SK-N-SH (cell line): ENCODE results near the gene PCBP3. TPM values are rescaled to one million over a fixed set of nuclear protein-coding genes. Genes with fewer than 3 reads are reported as not detected.
"Not testable (repeated sequence)": the region's sequence is repeated elsewhere in the genome, so short reads cannot be mapped to it uniquely, and the experiment has no call there.

Experiments
- CTCF ChIA-PET: fragments of 300-600, 350-600 bp; formaldehyde crosslinking; extraction: SDS; loops from one replicate; lab custom pipeline; 2021; lab: Yijun Ruan, JAX
- POLR2A ChIA-PET: fragments of 350-600 bp; sonication (Branson Sonifier 250); formaldehyde crosslinking; extraction: SDS; loops from one replicate; lab custom pipeline; 2020; ENCODE audit warnings: antibody characterized with exemption, inconsistent platforms; lab: Yijun Ruan, JAX
- DNase-seq: peaks from one replicate; pipeline ENCODE4 v3.0.0; 2012
- H2AFZ ChIP-seq: fragments of 200-600 bp; sonication (generic); 2 replicates; pipeline ENCODE4 v1.8.1; 2016; ENCODE audit warnings: antibody characterized with exemption, mild to moderate bottlenecking, low read depth
- H3F3A ChIP-seq: fragments of 200-600 bp; sonication (generic); replicated peaks from 2 replicates; pipeline ENCODE3; 2016; ENCODE audit warnings: antibody characterized with exemption, mild to moderate bottlenecking; ENCODE audit not compliant: insufficient read depth
- H3K27ac ChIP-seq, 2 experiments: fragments of 200-500 bp in 1 of 2; fragments of 200-600 bp in 1 of 2; sonication (Bioruptor generic) in 1 of 2; sonication (generic), shearing (Covaris generic) in 1 of 2; 2 replicates each; pipeline versions ENCODE4 v1.5.1 to v1.6.1; 2014 to 2016; ENCODE audit warnings: low read depth in 2 of 2, inconsistent platforms in 1 of 2, low read length in 1 of 2, mild to moderate bottlenecking in 1 of 2, mixed read lengths in 1 of 2
- H3K27me3 ChIP-seq: fragments of 200-600 bp; sonication (generic), shearing (Covaris generic); 2 replicates; pipeline ENCODE4 v1.6.1; 2016; ENCODE audit warnings: mixed run types; ENCODE audit not compliant: insufficient read depth
- H3K36me3 ChIP-seq, 2 experiments: fragments of 200-500 bp in 1 of 2; fragments of 200-600 bp in 1 of 2; sonication (Bioruptor generic) in 1 of 2; sonication (generic) in 1 of 2; replicated peaks in 1 of 2; 2 replicates each; pipeline versions ENCODE3 to v1.5.1; 2014 to 2016; ENCODE audit warnings: low read length in 1 of 2, mild to moderate bottlenecking in 1 of 2; ENCODE audit not compliant: insufficient read depth in 2 of 2, control insufficient read depth in 1 of 2
- H3K4me1 ChIP-seq, 2 experiments: fragments of 200-500 bp in 1 of 2; fragments of 200-600 bp in 1 of 2; sonication (Bioruptor generic) in 1 of 2; sonication (generic), shearing (Covaris generic) in 1 of 2; 2 replicates each; pipeline versions ENCODE4 v1.5.1 to v1.6.1; 2014 to 2016; ENCODE audit warnings: low read depth in 1 of 2, low read length in 1 of 2, mixed run types in 1 of 2; ENCODE audit not compliant: insufficient read depth in 2 of 2, control insufficient read depth in 1 of 2
- H3K4me2 ChIP-seq: fragments of 200-600 bp; sonication (generic), shearing (Covaris generic); 2 replicates; pipeline ENCODE4 v1.6.1; 2017; ENCODE audit warnings: mixed run types
- H3K4me3 ChIP-seq, 2 experiments: fragments of 200-500 bp in 1 of 2; fragments of 200-600 bp in 1 of 2; sonication (Bioruptor generic) in 1 of 2; sonication (generic), shearing (Covaris generic) in 1 of 2; 2 replicates each; pipeline versions ENCODE4 v1.5.1 to v1.8.1; 2014 to 2016; ENCODE audit warnings: low read depth in 2 of 2, inconsistent platforms in 1 of 2, low read length in 1 of 2, mild to moderate bottlenecking in 1 of 2, mixed read lengths in 1 of 2, moderate library complexity in 1 of 2
- H3K79me2 ChIP-seq: fragments of 200-600 bp; sonication (generic); 2 replicates; pipeline ENCODE4 v1.8.1; 2017; ENCODE audit warnings: mild to moderate bottlenecking; ENCODE audit not compliant: insufficient read depth
- H3K9ac ChIP-seq: fragments of 200-600 bp; sonication (generic); 2 replicates; pipeline ENCODE4 v1.6.1; 2017; ENCODE audit warnings: mixed run types
- H3K9me2 ChIP-seq: fragments of 200-600 bp; sonication (generic); 2 replicates; pipeline ENCODE4 v1.6.1; 2017; ENCODE audit warnings: mixed run types
- H3K9me3 ChIP-seq: fragments of 200-600 bp; sonication (generic); 2 replicates; pipeline ENCODE4 v1.6.1; 2017; ENCODE audit warnings: mixed run types, mild to moderate bottlenecking, moderate library complexity
- H4K20me1 ChIP-seq: fragments of 200-600 bp; sonication (generic); 2 replicates; pipeline ENCODE4 v1.6.1; 2017; ENCODE audit warnings: mild to moderate bottlenecking, mixed run types; ENCODE audit not compliant: insufficient read depth
- EZH2phosphoT487 ChIP-seq: fragments of 200-600 bp; sonication (generic); IDR thresholded peaks from 2 replicates; pipeline ENCODE4 v1.6.1; 2017; ENCODE audit warnings: low read depth, mixed run types, mild to moderate bottlenecking, antibody characterized with exemption, moderate library complexity, borderline replicate concordance
- FOXJ3 ChIP-seq: sonication (generic); formaldehyde crosslinking; IDR thresholded peaks from 2 replicates; pipeline ENCODE4 v1.5.1; 2020; ENCODE audit warnings: mild to moderate bottlenecking, missing genetic modification reagents
- GABPA ChIP-seq: IDR thresholded peaks from 2 replicates; pipeline ENCODE4 v1.4.0; 2012; ENCODE audit warnings: low read depth, mild to moderate bottlenecking
- IRF3 ChIP-seq: fragments of 150-350 bp; IDR thresholded peaks from 2 replicates; pipeline ENCODE4 v1.6.1; 2016; ENCODE audit warnings: mild to moderate bottlenecking, low read depth, low read length
- JUND ChIP-seq: IDR thresholded peaks from 2 replicates; pipeline ENCODE4 v1.4.0; 2012
- NFIC ChIP-seq: IDR thresholded peaks from 2 replicates; pipeline ENCODE4 v1.4.0; 2012; ENCODE audit warnings: borderline replicate concordance
- NRF1 ChIP-seq: IDR thresholded peaks from 2 replicates; pipeline ENCODE4 v1.6.1; 2012; ENCODE audit warnings: low read depth, mild to moderate bottlenecking, low read length
- PBX3 ChIP-seq: IDR thresholded peaks from 2 replicates; pipeline ENCODE4; 2012
- RAD21 ChIP-seq: IDR thresholded peaks from 2 replicates; pipeline ENCODE4 v1.6.1; 2012; ENCODE audit warnings: mild to moderate bottlenecking, low read length
- REST ChIP-seq: IDR thresholded peaks from 2 replicates; pipeline ENCODE4 v1.6.1; 2012; ENCODE audit warnings: mild to moderate bottlenecking, low read depth, low read length, moderate library complexity
- WGBS: methylation state at CpG from one replicate; pipeline ENCODE4 v1.1.6; 2017; ENCODE audit warnings: low lambda C conversion rate; 5-methylcytosine and 5-hydroxymethylcytosine counted together
- polyA plus RNA-seq, 3 experiments: library from polyadenylated mRNA; depleted of rRNA; stranded (reverse); fragments of >200 nt; gene quantifications; 2 replicates each; pipeline ENCODE4 v1.2.3, GENCODE V29; 2012
- TF ChIP-seq, protein P1 (sequence below): IDR thresholded peaks from 2 replicates; pipeline ENCODE4 v1.4.0; 2012; ENCODE audit warnings: low read depth

PCBP3 gene
- polyA plus RNA-seq, 1 of the 3 experiments (the other 2 are of a cell fraction) = 9.5 TPM

GRCh38 chr21:45895778-45896370 is 252.3 kb downstream of the PCBP3 start:
- no peaks in the 10 kb centered on the region for H3K36me3 ChIP-seq
- DNase-seq = no peak
- H3K4me3 ChIP-seq = no peak overlapping the region
- H3K9ac ChIP-seq = no peak overlapping the region
- CTCF ChIA-PET = interaction anchor here (1.4 to 1.6 kb wide), 2 partner anchors 16 to 74 kb away, joined by 4 to 5 read pairs; no protein-coding TSS in a partner anchor
- POLR2A ChIA-PET = no interaction called here
- no peaks in the 10 kb centered on the region for H3K9me3 ChIP-seq
- peak overlapping the region in 1 of 2 experiments; percentile 34; a peak in 1 of 4 replicates for H3K27ac ChIP-seq
- H3K27me3 ChIP-seq = no peaks in the 10 kb centered on the region
- TF ChIP-seq GABPA (no peak), RAD21 (no peak), FOXJ3 (CRISPR knock-in tag) (no peak), EZH2phosphoT487 (no peak), PBX3 (no peak), REST (no peak), NRF1 (no peak), NFIC (no peak), JUND (no peak), IRF3 (no peak)
- TF ChIP-seq, protein P1, sequence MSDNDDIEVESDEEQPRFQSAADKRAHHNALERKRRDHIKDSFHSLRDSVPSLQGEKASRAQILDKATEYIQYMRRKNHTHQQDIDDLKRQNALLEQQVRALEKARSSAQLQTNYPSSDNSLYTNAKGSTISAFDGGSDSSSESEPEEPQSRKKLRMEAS = no peak
- peaks cover 0 to 51% of the 10 kb centered on the region in 2 experiments; a peak in 3 of 4 replicates for H3K4me1 ChIP-seq
- no peaks in the 10 kb centered on the region for H3K9me2 ChIP-seq
- no peaks in the 10 kb centered on the region for H3K79me2 ChIP-seq
- H4K20me1 ChIP-seq = no peaks in the 10 kb centered on the region
- no peak overlapping the region for H3K4me2 ChIP-seq
- no peak overlapping the region for H2AFZ ChIP-seq
- WGBS = 79% methylated on average over 10 of the region's 17 CpGs
- H3F3A ChIP-seq = no peaks in the 10 kb centered on the region

- H3K9me3 ChIP-seq, H4K20me1 ChIP-seq, DNase-seq, H3K79me2 ChIP-seq, H3K27me3 ChIP-seq, H3K4me3 ChIP-seq, H3K36me3 ChIP-seq, H3F3A ChIP-seq, H3K9ac ChIP-seq, H3K27ac ChIP-seq, H3K9me2 ChIP-seq, POLR2A ChIA-PET, H2AFZ ChIP-seq, H3K4me2 ChIP-seq: not testable (repeated sequence)
- peaks cover 0 to 46% of the 10 kb centered on the region in 2 experiments; a peak in 3 of 4 replicates for H3K4me1 ChIP-seq
- WGBS = 86% methylated on average over 18 of the region's 18 CpGs
- CTCF ChIA-PET = interaction anchor here (1.4 kb wide), 1 partner anchor 17 kb away, joined by 5 read pairs; no protein-coding TSS in a partner anchor
These were observed 252.9 kb downstream of the PCBP3 start for GRCh38 chr21:45896431-45896830.
